ENCODE measurements around the gene LASP1.
"Not testable (repeated sequence)": the region's sequence is repeated elsewhere in the genome, so short reads cannot be mapped to it uniquely, and the experiment has no call there.

Gene LASP1

DNA sequence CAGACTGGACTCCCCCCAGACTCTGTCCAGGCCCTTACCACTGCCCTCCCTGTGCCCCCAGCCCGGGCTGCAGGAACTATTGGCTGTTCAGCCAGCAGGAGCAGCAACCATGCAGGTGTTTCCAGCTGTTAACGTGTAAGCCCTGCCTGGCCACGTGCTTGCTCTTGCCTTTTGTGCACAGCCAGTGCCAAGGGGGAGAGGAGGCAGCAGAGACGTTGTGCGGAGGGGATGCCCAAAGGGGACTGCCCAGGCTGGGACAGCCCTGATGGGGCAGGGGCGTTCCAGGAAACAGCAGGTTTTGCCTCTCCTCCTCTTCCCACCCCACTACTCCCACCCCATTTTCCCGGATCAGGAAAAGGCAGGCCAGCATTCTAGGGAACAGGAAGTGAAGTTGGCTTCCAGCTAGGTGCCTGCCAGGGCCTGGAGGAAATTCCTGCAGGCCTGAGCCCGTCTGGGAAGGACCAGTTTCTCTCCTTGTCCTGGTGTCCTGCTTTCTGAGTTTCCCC is 38.9 kb downstream of the LASP1 start:
- DNase-seq (ENCODE audit: low read depth): no peak

DNA sequence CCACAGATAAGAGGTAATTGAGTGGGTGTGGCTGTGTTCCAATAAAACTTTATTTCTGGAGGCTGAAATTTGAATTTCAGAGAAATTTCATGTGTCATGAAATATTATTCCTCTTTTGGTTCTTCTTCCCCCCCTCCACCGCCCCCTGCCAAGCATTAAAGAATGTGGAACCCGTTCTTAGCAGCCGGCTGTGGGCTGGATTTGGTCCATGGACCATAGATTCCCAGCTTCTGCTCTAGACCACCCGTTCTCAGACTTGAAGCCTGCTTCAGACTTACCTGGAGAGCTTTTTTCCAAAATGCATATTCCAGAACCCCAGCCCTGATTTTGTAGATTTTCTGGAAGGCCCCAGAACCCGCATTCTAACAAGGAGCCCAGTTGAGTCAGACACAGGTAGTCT is 40.5 kb downstream of the LASP1 start:
- no peak for DNase-seq (ENCODE audit: low read depth)

DNA sequence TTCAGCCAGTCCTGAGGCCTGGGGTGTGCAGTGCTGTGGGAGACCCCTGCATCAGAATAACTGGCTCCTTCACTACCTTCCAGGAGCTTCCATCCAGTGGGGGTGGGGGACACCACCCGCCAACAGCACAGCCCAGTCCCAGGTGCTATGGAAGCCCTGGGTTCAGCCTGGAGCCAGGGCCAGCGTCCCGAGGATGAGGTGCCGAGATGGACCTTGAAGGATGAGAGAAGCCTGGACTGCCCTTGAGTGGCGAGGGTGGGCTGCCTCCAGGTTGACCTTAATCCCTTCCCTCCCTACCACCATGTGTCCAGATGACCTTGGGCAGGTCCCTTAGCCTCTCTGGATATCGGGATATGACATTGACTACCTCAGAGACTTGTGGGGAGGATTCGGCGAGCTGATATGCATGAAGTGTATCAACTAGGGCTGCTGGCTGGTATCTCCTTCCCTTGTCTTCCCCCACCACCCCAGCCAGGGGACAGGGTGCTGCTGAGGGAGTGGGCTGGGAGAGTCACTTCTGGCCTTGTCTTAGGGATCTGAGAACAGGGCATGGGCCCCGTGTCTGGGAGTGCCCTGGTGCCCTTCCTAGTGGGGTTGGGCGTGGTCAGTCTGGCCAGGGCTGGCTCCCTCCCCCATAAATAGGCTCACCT is 41.3 kb downstream of the LASP1 start:
- no peak for DNase-seq (ENCODE audit: low read depth)

DNA sequence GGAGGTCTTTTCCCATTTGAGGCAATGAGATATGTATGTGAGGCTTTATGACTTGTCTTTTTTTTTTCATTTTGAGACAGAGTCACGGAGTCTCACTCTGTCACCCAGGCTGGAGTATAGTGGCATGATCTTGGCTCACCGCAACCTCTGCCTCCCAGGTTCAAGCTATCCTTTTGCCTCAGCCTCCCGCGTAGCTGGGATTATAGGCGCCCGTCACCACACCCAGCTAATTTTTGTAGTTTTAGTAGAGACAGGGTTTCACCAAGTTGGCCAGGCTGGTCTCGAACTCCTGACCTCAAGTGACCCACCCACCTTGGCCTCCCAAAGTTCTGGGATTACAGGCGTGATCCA is 41.8 kb downstream of the LASP1 start:
- DNase-seq (ENCODE audit: low read depth): not testable (repeated sequence)

DNA sequence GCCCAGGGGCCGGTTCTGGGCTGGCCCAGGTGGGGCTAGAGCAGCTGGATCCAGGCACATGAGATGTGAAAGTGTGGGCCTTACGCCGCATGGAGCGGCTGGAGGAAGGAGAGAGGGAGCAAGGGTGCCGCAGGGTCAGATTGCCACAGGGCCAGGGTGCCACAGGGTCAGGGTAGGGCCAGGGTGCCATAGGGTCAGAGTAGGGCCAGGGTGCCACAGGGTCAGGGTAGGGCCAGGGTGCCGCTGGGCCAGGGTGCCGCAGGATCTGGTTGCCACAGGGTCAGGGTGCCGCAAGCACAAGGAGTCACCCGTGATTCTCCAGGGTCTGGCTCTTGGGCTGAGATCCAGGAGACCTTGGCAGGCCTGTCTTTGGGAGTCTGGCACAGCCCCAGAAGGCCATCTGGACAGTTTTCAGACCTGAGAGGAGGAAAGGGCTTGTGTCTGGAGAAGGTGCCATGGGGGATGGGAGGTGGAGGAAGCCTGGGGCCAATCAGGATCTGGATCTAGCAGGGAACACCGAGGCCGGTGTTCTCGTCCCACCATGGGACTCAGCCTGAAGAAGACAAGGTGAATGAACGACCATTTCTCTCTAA is 42.5 kb downstream of the LASP1 start:
- no peak for DNase-seq (ENCODE audit: low read depth)

DNA sequence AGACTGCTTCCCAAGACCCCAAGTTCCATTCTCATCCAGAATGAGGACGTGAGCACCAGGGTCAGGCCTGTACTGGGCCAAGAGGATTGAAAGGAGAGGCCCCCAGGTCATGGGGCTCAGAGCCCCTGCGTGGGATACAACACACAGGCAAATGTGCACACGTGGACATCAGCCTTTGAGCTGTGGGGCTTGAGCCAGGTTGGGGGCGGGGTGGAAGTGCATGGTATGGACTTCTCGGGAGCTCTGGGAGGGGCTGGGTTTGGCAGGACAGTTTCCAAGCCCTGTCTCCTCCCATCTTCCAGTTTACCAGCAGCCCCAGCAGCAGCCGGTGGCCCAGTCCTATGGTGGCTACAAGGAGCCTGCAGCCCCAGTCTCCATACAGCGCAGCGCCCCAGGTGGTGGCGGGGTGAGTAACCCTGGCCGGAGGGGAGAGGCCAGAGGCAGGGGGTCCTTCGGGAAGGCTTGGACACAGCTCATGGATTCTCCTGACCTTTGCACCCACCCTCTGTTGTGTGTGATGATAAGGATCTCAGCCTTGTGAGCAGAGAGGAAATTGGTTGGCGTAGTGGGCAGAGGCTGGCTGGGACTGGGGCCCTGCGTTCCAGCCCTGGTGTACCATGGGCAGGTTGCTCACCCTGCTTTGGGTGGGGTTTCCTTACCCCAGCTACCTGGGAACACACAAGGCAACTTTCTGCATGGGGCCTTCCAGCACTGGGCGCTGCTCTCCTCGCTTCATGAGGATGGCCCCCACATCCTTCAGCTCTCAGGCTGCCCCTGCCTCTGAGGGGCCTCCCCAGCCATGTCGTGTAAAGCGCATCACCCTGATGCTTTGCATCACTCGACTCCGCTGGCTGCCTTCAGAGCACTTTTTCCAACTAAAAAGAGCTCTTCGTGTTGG is 45.1 kb downstream of the LASP1 start:
- no peak for DNase-seq (ENCODE audit: low read depth)

DNA sequence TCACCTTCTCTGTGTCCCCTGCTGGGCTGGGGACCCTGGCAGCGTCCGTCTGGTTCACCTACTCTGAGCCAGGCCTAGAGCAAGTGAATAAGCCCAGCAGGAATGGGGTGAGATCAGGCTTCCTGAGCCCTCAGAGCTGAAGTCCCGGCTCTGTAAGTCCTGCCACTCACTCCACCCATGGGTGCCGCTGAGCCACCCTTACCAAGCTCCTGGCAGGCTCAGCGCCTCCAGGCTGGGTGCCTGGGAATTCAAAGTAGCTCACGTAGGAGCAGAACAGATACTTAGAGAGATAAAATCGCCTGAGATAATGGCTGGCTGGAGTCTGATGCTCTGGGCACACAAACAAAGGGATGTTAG is 45.8 kb downstream of the LASP1 start:
- no peak for DNase-seq (ENCODE audit: low read depth)

DNA sequence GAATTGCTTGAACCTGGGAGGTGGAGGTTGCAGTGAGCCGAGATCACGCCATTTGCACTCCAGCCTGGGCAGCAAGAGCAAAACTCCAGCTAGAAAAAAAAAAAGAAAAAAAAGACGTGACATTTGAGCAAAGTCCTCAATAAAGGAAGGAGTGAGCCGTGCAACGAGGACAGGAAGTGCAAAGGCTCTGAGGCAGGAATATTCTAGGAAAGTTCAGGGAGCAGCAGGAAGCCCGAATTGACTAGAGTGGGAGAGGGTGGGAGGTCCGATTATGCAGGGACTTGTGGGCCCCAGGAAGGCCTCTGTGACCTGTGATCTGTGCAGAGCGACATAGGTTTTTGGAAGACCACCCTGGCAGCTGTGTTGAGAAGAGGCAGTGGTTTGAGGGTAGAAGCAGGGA is 46.9 kb downstream of the LASP1 start:
- no peak for DNase-seq (ENCODE audit: low read depth)

DNA sequence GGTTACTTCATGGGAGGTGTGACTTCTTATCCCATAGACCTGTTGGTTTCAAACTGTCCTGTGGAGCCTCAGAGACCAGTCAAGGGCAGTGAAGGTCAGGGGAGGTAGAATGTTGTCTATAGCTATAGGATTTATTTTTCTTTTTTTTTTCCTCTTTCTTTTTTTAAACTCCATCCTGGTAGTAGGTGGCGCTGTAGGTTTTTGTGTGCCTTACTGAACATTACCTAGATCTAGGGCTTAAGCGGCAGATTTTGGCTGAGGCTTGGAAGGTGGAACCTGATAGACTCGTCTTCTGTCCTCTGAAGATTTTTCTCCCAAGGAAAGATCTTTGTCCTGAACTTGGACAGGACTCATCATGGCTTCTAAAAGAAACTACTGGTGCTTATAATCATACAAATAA is 47.4 kb downstream of the LASP1 start:
- no peak for DNase-seq (ENCODE audit: low read depth)

DNA sequence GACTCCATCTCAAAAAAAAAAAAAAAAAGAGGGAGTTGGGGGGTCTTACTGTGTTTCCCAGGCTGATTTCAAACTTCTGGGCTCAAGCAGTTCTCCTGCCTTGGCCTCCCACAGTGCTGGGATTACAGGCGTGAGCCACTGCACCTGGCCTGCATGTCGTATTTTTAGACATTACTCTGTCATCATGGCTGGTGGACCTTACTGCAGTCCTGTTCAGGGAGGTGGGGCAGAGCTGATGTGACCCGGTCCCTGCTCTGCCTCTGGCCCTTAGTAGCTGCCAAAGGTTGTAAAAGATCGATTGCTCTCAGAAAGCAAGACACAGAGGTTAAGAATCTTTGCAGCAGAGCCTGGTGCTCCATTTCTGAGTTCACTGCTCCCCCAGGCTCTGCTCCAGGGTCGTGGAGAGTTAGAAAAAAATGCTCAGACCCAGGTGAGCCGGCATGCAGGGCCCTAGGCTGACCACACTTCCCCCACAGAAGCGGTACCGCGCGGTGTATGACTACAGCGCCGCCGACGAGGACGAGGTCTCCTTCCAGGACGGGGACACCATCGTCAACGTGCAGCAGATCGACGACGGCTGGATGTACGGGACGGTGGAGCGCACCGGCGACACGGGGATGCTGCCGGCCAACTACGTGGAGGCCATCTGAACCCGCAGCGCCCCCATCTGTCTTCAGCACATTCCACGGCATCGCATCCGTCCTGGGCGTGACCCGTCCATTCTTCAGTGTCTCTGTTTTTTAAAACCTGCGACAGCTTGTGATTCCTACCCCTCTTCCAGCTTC is 48.5 kb downstream of the LASP1 start:
- no peak for DNase-seq (ENCODE audit: low read depth)

DNA sequence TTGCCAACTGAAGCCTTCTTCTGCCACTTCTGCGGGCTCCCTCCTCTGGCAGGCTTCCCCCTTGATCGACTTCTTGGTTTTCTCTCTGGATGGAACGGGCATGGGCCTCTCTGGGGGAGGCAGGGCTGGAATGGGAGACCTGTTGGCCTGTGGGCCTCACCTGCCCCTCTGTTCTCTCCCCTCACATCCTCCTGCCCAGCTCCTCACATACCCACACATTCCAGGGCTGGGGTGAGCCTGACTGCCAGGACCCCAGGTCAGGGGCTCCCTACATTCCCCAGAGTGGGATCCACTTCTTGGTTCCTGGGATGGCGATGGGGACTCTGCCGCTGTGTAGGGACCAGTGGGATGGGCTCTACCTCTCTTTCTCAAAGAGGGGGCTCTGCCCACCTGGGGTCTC is 49.1 kb downstream of the LASP1 start:
- DNase-seq (ENCODE audit: low read depth): no peak

DNA sequence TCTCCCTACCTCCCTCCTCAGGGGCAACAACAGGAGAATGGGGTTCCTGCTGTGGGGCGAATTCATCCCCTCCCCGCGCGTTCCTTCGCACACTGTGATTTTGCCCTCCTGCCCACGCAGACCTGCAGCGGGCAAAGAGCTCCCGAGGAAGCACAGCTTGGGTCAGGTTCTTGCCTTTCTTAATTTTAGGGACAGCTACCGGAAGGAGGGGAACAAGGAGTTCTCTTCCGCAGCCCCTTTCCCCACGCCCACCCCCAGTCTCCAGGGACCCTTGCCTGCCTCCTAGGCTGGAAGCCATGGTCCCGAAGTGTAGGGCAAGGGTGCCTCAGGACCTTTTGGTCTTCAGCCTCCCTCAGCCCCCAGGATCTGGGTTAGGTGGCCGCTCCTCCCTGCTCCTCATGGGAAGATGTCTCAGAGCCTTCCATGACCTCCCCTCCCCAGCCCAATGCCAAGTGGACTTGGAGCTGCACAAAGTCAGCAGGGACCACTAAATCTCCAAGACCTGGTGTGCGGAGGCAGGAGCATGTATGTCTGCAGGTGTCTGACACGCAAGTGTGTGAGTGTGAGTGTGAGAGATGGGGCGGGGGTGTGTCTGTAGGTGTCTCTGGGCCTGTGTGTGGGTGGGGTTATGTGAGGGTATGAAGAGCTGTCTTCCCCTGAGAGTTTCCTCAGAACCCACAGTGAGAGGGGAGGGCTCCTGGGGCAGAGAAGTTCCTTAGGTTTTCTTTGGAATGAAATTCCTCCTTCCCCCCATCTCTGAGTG is 49.6 kb downstream of the LASP1 start:
- DNase-seq (ENCODE audit: low read depth): no peak

DNA sequence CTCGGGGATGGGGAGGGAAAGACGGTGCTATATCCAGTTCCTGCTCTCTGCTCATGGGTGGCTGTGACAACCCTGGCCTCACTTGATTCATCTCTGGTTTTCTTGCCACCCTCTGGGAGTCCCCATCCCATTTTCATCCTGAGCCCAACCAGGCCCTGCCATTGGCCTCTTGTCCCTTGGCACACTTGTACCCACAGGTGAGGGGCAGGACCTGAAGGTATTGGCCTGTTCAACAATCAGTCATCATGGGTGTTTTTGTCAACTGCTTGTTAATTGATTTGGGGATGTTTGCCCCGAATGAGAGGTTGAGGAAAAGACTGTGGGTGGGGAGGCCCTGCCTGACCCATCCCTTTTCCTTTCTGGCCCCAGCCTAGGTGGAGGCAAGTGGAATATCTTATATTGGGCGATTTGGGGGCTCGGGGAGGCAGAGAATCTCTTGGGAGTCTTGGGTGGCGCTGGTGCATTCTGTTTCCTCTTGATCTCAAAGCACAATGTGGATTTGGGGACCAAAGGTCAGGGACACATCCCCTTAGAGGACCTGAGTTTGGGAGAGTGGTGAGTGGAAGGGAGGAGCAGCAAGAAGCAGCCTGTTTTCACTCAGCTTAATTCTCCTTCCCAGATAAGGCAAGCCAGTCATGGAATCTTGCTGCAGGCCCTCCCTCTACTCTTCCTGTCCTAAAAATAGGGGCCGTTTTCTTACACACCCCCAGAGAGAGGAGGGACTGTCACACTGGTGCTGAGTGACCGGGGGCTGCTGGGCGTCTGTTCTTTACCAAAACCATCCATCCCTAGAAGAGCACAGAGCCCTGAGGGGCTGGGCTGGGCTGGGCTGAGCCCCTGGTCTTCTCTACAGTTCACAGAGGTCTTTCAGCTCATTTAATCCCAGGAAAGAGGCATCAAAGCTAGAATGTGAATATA is 50.8 kb downstream of the LASP1 start:
- no peak for DNase-seq (ENCODE audit: low read depth)

DNA sequence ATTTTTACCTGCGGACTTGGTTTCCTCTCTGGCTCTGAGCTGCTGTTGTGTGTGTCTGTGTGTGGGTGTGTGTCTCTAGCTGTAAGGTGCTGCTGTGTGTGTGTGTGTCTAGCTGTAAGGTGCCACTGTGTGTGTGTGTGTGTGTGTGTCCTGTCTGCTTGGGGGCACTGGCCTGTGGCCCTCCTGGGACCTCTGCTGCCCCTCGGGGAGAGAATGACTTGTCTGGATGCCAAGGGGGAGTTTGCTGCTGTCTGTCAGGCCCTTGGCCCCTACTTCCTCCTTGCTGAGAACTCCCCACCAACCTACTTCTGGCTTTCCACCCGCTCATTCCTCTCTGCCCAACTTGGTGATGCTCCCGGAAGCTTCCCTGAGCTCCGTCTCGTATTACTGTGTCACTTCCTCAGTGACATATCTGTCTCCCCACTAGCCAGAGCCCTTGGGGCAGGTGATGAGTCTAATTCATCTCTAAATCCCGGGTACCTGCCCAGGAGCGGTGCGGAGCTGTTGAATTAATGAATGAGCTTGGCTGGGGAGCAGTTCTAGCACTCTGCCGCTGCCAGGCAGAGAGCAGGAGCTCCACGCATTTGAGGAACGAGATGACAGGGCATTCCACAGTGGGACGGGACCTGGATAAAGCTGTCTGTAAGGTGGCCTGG is 52.0 kb downstream of the LASP1 start:
- DNase-seq (ENCODE audit: low read depth): no peak

DNA sequence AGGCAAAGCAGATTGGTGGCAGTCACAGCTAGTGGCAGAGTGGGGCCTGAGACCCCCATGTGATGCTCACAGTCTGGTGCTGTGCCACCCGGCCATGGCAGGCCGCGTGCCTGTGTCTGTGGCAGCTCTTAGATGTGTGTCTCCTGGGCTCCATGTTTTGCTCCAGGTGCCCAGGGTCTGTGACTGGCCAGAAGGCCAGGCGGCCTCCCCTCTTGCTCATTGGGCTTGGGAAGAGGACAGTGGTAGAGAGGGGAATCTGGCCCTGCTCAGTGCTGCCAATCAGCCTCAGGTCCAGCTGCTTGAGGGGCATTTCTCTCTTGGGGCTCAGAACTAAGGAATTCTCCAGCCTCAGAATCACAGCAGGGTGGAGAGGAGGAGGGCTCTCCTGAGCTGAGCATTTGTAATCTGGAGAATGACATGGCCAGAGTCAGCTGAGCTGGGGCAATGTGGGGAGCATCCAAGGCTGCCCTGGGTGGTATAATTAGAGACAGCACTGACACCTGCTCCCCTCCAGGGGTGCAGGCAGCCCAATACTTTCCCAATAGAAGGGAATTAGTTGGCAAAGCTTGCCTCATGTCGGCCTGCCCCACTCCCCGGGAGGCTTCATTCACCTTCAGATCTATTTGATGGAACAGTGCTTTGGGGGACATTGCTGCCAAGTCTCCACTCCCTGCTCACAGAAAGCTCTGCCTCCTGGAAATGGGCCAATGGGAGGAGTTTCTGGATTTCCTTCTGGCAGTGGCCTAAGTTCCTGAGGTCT is 52.9 kb downstream of the LASP1 start:
- no peak for DNase-seq (ENCODE audit: low read depth)

DNA sequence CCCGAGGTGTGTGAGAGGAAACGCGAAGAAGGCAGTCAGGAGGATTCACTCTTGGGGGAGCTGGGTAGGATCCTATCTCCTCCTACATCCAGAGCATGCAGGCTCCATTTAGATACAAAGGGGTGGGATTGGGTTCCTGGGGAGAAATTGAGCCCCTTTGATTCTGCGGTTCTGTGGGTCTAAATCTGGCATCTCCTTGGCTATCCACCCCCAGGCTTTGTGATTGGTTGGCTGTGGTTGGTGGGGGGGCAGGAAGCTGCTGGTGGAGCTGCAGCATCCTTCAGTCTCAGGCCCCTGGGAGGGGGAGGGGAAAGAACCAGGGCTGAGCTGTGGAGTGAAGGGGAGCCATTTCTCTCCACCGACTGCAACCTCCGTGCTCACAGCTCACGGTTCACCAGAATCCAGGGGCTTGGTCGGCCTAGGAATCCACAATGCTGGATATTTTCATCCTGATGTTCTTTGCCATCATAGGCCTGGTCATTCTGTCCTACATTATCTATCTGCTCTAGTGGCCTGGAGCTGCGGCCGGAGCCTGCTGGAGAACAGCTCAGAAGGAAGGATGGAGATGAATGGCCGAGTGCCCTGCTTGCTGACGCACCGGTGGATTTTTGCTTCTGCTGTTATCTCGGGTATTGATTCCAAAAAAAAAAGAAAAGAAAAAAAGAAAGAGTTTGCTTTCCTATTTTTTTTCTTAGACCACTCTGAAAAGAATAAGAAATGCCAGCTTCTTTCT is 55.6 kb downstream of the LASP1 start, which contains the start of gene LASP1NB:
TSS of gene LASP1NB (plus strand) at position 352 of the 733 bp plus-strand sequence.
- DNase-seq (ENCODE audit: low read depth): peak; percentile 19

DNA sequence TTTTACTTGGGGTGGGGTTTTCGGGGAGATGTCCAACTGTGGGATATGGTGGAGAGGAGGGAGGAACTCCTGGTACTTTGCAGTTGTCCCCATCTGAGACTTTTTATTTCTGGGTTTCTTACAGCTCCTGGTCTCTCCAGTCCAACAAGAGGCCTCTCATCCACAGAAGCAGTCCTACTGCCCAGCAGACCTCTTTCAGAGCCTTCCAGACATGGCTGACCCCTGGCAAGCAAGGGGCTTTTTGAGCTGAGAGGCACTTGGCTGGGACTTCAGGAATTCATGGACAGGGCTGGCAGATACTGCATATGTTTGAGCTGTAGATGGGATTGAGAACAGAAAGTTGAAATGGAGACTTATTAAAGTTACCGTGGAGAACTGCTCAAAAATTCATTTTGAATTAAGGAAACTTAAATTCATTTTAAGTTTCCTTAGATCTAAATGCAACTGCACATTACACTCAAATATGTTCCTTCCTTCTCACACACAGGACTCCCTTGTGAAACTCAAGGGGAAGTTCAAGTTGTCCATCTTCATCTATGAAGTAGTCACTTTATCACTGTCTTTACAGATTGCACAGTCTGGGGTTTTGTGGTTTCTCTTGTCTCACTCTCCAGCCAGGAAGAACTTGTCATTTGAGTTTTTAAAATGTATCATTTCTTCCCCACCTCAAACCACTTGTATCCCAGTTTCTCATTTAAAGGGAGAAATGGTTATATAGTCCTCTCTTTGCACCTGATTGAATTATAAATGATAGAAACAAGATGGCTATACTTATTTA is 56.6 kb downstream of the LASP1 start:
- no peak for DNase-seq (ENCODE audit: low read depth)

DNA sequence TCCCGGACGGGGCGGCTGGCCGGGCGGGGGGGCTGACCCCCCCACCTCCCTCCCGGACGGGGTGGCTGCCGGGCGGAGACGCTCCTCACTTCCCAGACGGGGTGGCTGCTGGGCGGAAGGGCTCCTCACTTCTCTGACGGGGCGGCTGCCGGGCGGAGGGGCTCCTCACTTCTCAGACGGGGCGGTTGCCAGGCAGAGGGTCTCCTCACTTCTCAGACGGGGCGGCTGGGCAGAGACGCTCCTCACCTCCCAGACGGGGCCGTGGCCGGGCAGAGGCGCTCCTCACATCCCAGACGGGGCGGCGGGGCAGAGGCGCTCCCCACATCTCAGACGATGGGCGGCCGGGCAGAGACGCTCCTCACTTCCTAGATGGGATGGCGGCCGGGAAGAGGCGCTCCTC is 60.9 kb downstream of the LASP1 start:
- DNase-seq (ENCODE audit: low read depth): not testable (repeated sequence)

Data from activated T-cell treated with anti-CD3 and anti-CD28 coated beads for 24 hours (primary cell).